Measurements from ENCODE around the gene PPP1R15B.

Gene PPP1R15B

GRCh38 chr1:204418174-204419063 is 6.8 kb upstream of the PPP1R15B start:
- DNase-seq = no peak

- no peak for DNase-seq
These were observed 5.7 kb upstream of the PPP1R15B start for GRCh38 chr1:204417074-204417997.

GRCh38 chr1:204416589-204417073 is 5.0 kb upstream of the PPP1R15B start:
- no peak for DNase-seq

GRCh38 chr1:204415351-204415750 is 3.7 kb upstream of the PPP1R15B start:
- DNase-seq = no peak

GRCh38 chr1:204414016-204414415 is 2.4 kb upstream of the PPP1R15B start:
- DNase-seq = no peak

GRCh38 chr1:204413170-204413535 is 1.5 kb upstream of the PPP1R15B start:
- no peak for DNase-seq

- DNase-seq = no peak
These were observed 748 bp downstream of the PPP1R15B start for GRCh38 chr1:204410688-204411450.

GRCh38 chr1:204409836-204410687 is 1.6 kb downstream of the PPP1R15B start:
- no peak for DNase-seq

GRCh38 chr1:204409123-204409522 is 2.5 kb downstream of the PPP1R15B start:
- no peak for DNase-seq

GRCh38 chr1:204408602-204409001 is 3.0 kb downstream of the PPP1R15B start:
- no peak for DNase-seq

GRCh38 chr1:204408074-204408507 is 3.5 kb downstream of the PPP1R15B start:
- no peak for DNase-seq

- DNase-seq = no peak
These were observed 4.2 kb downstream of the PPP1R15B start for GRCh38 chr1:204407295-204407971.

- no peak for DNase-seq
These were observed 5.0 kb downstream of the PPP1R15B start for GRCh38 chr1:204406621-204407020.

GRCh38 chr1:204405988-204406387 is 5.6 kb downstream of the PPP1R15B start:
- no peak for DNase-seq

GRCh38 chr1:204404629-204405028 is 7.0 kb downstream of the PPP1R15B start:
- DNase-seq = no peak

- DNase-seq = no peak
These were observed 9.2 kb downstream of the PPP1R15B start for GRCh38 chr1:204402391-204402790.

GRCh38 chr1:204401730-204402129 is 9.9 kb downstream of the PPP1R15B start:
- no peak for DNase-seq

GRCh38 chr1:204400882-204401510 is 10.6 kb downstream of the PPP1R15B start:
- DNase-seq = no peak

- peak; percentile 80 for DNase-seq
These were observed 13.2 kb downstream of the PPP1R15B start for GRCh38 chr1:204398197-204399125.

Data from NCI-H1417 treated with DMSO at 0.1 percent for 48 hours (cell line).